ENCODE data around the gene PGBD1.

PGBD1 gene

GRCh38 chr6:28334286-28335039 lies 53.1 kb downstream of the PGBD1 start:
- Histone ChIP-seq H3K27ac (ENCODE audit: low read depth, low read length) (no peak overlapping the region), H3K36me3 (ENCODE audit: control insufficient read depth, insufficient read depth, low read length) (no peaks in the 10 kb centered on the region), H3K27me3 (ENCODE audit: insufficient read depth, low read length, poor library complexity) (no peaks in the 10 kb centered on the region), H2BK15ac (replicated peaks; ENCODE audit: low read depth) (no peak overlapping the region), H3K9ac (ENCODE audit: low read length) (no peak overlapping the region), H3K23ac (ENCODE audit: low read length) (no peak overlapping the region), H2BK120ac (ENCODE audit: low read depth, low read length) (no peak overlapping the region), H3K4me2 (ENCODE audit: low read length) (no peak overlapping the region), H3K4me3 (ENCODE audit: low read length) (no peak overlapping the region), H3K4me1 (ENCODE audit: control insufficient read depth, low read depth, low read length) (peaks cover 7% of the 10 kb centered on the region), H3K79me1 (ENCODE audit: low read length) (no peaks in the 10 kb centered on the region), H2AK5ac (ENCODE audit: low read length) (peak overlapping the region; percentile 11), H3K56ac (ENCODE audit: low read length) (peak overlapping the region; percentile 82), H3K18ac (ENCODE audit: low read length) (no peak overlapping the region), H3K4ac (ENCODE audit: low read depth, low read length) (peak overlapping the region; percentile 78), H3K79me2 (ENCODE audit: control insufficient read depth, insufficient read depth, low read length) (no peaks in the 10 kb centered on the region), H2BK5ac (ENCODE audit: low read length) (no peak overlapping the region), H4K5ac (ENCODE audit: low read length) (no peak overlapping the region), H4K8ac (ENCODE audit: low read depth, low read length) (no peak overlapping the region)
- no peak for DNase-seq
- WGBS (ENCODE audit: extremely low coverage, insufficient coverage, low lambda C conversion rate): 100% methylated on average over 1 of the region's 7 CpGs

GRCh38 chr6:28335040-28335563 lies 53.7 kb downstream of the PGBD1 start:
- Histone ChIP-seq H3K23ac (ENCODE audit: low read length) (no peak overlapping the region), H3K9ac (ENCODE audit: low read length) (peak overlapping the region; percentile 61), H4K5ac (ENCODE audit: low read length) (peak overlapping the region; percentile 33), H3K27me3 (ENCODE audit: insufficient read depth, low read length, poor library complexity) (no peaks in the 10 kb centered on the region), H3K4me2 (ENCODE audit: low read length) (peak overlapping the region; percentile 47), H2BK120ac (ENCODE audit: low read depth, low read length) (no peak overlapping the region), H3K27ac (ENCODE audit: low read depth, low read length) (peak overlapping the region; percentile 62), H2AK5ac (ENCODE audit: low read length) (no peak overlapping the region), H3K79me2 (ENCODE audit: control insufficient read depth, insufficient read depth, low read length) (no peaks in the 10 kb centered on the region), H3K4ac (ENCODE audit: low read depth, low read length) (peak overlapping the region; percentile 78), H3K36me3 (ENCODE audit: control insufficient read depth, insufficient read depth, low read length) (no peaks in the 10 kb centered on the region), H4K8ac (ENCODE audit: low read depth, low read length) (no peak overlapping the region), H3K4me1 (ENCODE audit: control insufficient read depth, low read depth, low read length) (peaks cover 7% of the 10 kb centered on the region), H3K18ac (ENCODE audit: low read length) (peak overlapping the region; percentile 88), H2BK15ac (replicated peaks; ENCODE audit: low read depth) (no peak overlapping the region), H3K4me3 (ENCODE audit: low read length) (no peak overlapping the region), H2BK5ac (ENCODE audit: low read length) (no peak overlapping the region), H3K79me1 (ENCODE audit: low read length) (no peaks in the 10 kb centered on the region), H3K56ac (ENCODE audit: low read length) (peak overlapping the region; percentile 82)
- no peak for DNase-seq
- no CpG with 5 or more reads among the region's 12 CpGs for WGBS (ENCODE audit: extremely low coverage, insufficient coverage, low lambda C conversion rate)

- no peak within 1 kb of the TSS for H2BK15ac ChIP-seq (replicated peaks; ENCODE audit: low read depth)
Observed at GRCh38 chr6:28335564-28336283, 54.4 kb downstream of the PGBD1 start, which contains the start of gene ZSCAN31. TSS of gene ZSCAN31 (minus strand) at chr6:28336148. CDS start at chr6:28329683, 6,465 bp downstream.

DNA sequence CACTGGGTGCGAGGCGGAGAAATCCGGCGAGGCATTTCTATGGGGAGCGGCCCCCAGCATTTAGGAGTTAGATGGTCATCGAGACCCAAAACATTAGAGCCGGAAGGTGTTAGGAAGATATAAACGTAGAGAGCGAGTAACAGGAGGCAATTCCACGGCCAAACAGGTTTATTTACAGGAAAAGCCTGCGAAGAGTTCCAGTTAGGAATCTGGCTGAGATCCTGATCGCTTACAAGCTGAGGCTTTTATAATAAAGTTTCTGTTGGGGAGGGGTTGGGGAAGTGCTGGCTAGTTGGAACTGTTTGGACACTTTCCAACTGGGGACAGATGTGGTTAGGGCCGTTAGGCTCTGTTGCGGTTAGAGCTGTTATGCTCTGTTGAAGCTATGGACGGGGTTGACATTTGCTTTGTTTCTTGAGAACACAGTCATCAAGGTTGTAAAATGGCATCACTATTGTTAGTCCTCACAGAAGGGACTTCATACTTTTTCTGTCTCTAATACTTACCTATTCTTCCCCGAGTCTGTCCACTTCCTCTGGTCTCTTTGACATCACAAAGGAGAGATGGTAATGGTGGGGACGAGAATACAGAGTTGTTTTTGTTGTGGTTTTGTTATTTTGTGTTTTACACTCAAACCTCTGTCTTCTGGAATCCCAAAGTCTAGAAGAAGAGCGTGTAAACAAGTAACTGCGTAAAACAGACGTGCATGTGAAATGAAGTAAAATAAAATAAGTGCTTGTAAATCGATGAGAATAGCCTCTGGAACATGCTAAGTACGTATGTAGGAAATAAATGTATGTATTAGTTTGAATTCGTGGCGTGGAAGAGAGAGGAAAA lies 55.1 kb downstream of the PGBD1 start:
- H3K79me1 ChIP-seq (ENCODE audit: low read length): no peaks in the 10 kb centered on the region
- H3K56ac ChIP-seq (ENCODE audit: low read length): peak overlapping the region; percentile 95
- peak overlapping the region; percentile 96 for H3K27ac ChIP-seq (ENCODE audit: low read depth, low read length)
- no peak overlapping the region for H2BK5ac ChIP-seq (ENCODE audit: low read length)
- peak overlapping the region; percentile 77 for H3K9ac ChIP-seq (ENCODE audit: low read length)
- H3K4me1 ChIP-seq (ENCODE audit: control insufficient read depth, low read depth, low read length): peaks cover 7% of the 10 kb centered on the region
- peak overlapping the region; percentile 95 for H4K8ac ChIP-seq (ENCODE audit: low read depth, low read length)
- H3K36me3 ChIP-seq (ENCODE audit: control insufficient read depth, insufficient read depth, low read length): no peaks in the 10 kb centered on the region
- 100% methylated on average over 2 of the region's 24 CpGs for WGBS (ENCODE audit: extremely low coverage, insufficient coverage, low lambda C conversion rate)
- H3K27me3 ChIP-seq (ENCODE audit: insufficient read depth, low read length, poor library complexity): no peaks in the 10 kb centered on the region
- no peaks in the 10 kb centered on the region for H3K79me2 ChIP-seq (ENCODE audit: control insufficient read depth, insufficient read depth, low read length)
- peak overlapping the region; percentile 76 for H3K4me2 ChIP-seq (ENCODE audit: low read length)
- no peak overlapping the region for H2BK15ac ChIP-seq (replicated peaks; ENCODE audit: low read depth)
- H3K23ac ChIP-seq (ENCODE audit: low read length): no peak overlapping the region
- H3K4ac ChIP-seq (ENCODE audit: low read depth, low read length): no peak overlapping the region
- peak overlapping the region; percentile 54 for H3K4me3 ChIP-seq (ENCODE audit: low read length)
- DNase-seq: no peak
- H4K5ac ChIP-seq (ENCODE audit: low read length): no peak overlapping the region
- no peak overlapping the region for H2AK5ac ChIP-seq (ENCODE audit: low read length)
- H3K18ac ChIP-seq (ENCODE audit: low read length): peak overlapping the region; percentile 89
- no peak overlapping the region for H2BK120ac ChIP-seq (ENCODE audit: low read depth, low read length)

More at GRCh38 chr6:28335564-28336283, 54.4 kb downstream of the PGBD1 start, which contains the start of gene ZSCAN31:
- WGBS (ENCODE audit: extremely low coverage, insufficient coverage, low lambda C conversion rate): no CpG with 5 or more reads among the region's 35 CpGs
- Histone ChIP-seq H3K27ac (ENCODE audit: low read depth, low read length) (peak within 1 kb of the TSS; percentile 96), H4K8ac (ENCODE audit: low read depth, low read length) (peak within 1 kb of the TSS; percentile 95), H3K79me1 (ENCODE audit: low read length) (no peaks in the 10 kb centered on the region), H3K23ac (ENCODE audit: low read length) (no peak within 1 kb of the TSS), H2AK5ac (ENCODE audit: low read length) (no peak within 1 kb of the TSS), H3K27me3 (ENCODE audit: insufficient read depth, low read length, poor library complexity) (no peaks in the 10 kb centered on the region), H2BK5ac (ENCODE audit: low read length) (peak within 1 kb of the TSS; percentile 52), H4K5ac (ENCODE audit: low read length) (peak within 1 kb of the TSS; percentile 86), H3K4me2 (ENCODE audit: low read length) (peak within 1 kb of the TSS; percentile 76), H2BK120ac (ENCODE audit: low read depth, low read length) (no peak within 1 kb of the TSS), H3K4me1 (ENCODE audit: control insufficient read depth, low read depth, low read length) (peaks cover 7% of the 10 kb centered on the region), H3K79me2 (ENCODE audit: control insufficient read depth, insufficient read depth, low read length) (no peaks in the 10 kb centered on the region), H3K18ac (ENCODE audit: low read length) (peak within 1 kb of the TSS; percentile 89), H3K4ac (ENCODE audit: low read depth, low read length) (peak within 1 kb of the TSS; percentile 78), H3K9ac (ENCODE audit: low read length) (peak within 1 kb of the TSS; percentile 77), H3K4me3 (ENCODE audit: low read length) (peak within 1 kb of the TSS; percentile 54), H3K36me3 (ENCODE audit: control insufficient read depth, insufficient read depth, low read length) (no peaks in the 10 kb centered on the region), H3K56ac (ENCODE audit: low read length) (peak within 1 kb of the TSS; percentile 95)
- DNase-seq: peak; percentile 99

- H2BK5ac ChIP-seq (ENCODE audit: low read length): no peak overlapping the region
- no peak for DNase-seq
- no peaks in the 10 kb centered on the region for H3K79me1 ChIP-seq (ENCODE audit: low read length)
- H3K56ac ChIP-seq (ENCODE audit: low read length): no peak overlapping the region
- no peak overlapping the region for H3K18ac ChIP-seq (ENCODE audit: low read length)
- no peak overlapping the region for H3K4ac ChIP-seq (ENCODE audit: low read depth, low read length)
- H2BK120ac ChIP-seq (ENCODE audit: low read depth, low read length): no peak overlapping the region
- H2AK5ac ChIP-seq (ENCODE audit: low read length): no peak overlapping the region
- peak overlapping the region; percentile 77 for H3K9ac ChIP-seq (ENCODE audit: low read length)
- H4K8ac ChIP-seq (ENCODE audit: low read depth, low read length): no peak overlapping the region
- no peaks in the 10 kb centered on the region for H3K27me3 ChIP-seq (ENCODE audit: insufficient read depth, low read length, poor library complexity)
- H3K4me2 ChIP-seq (ENCODE audit: low read length): no peak overlapping the region
- no peak overlapping the region for H3K27ac ChIP-seq (ENCODE audit: low read depth, low read length)
- no peak overlapping the region for H2BK15ac ChIP-seq (replicated peaks; ENCODE audit: low read depth)
- H3K79me2 ChIP-seq (ENCODE audit: control insufficient read depth, insufficient read depth, low read length): no peaks in the 10 kb centered on the region
- peaks cover 7% of the 10 kb centered on the region for H3K4me1 ChIP-seq (ENCODE audit: control insufficient read depth, low read depth, low read length)
- H3K4me3 ChIP-seq (ENCODE audit: low read length): no peak overlapping the region
- no peak overlapping the region for H3K23ac ChIP-seq (ENCODE audit: low read length)
- H4K5ac ChIP-seq (ENCODE audit: low read length): no peak overlapping the region
- no peaks in the 10 kb centered on the region for H3K36me3 ChIP-seq (ENCODE audit: control insufficient read depth, insufficient read depth, low read length)
Observed at GRCh38 chr6:28337121-28337520, 55.7 kb downstream of the PGBD1 start.

All from mesendoderm (in vitro differentiated cells).